ENCODE data around the gene ZWINT.
A peak's percentile ranks its signal among the peaks of the same experiment; 100 is the strongest.

ZWINT gene

GRCh38 chr10:56360967-56361612 lies at the start of gene ZWINT:
Gene ZWINT, minus strand, starts transcription at chr10:56361259. Its CDS starts 23 bp downstream, at chr10:56361236.
- peak; percentile 93 for DNase-seq (ENCODE audit: low spot score)

- no peak for DNase-seq (ENCODE audit: low spot score)
Measured at GRCh38 chr10:56383806-56384205, 22.7 kb upstream of the ZWINT start.

- DNase-seq (ENCODE audit: low spot score): no peak
Measured at GRCh38 chr10:56370217-56371113, 9.4 kb upstream of the ZWINT start.

DNA sequence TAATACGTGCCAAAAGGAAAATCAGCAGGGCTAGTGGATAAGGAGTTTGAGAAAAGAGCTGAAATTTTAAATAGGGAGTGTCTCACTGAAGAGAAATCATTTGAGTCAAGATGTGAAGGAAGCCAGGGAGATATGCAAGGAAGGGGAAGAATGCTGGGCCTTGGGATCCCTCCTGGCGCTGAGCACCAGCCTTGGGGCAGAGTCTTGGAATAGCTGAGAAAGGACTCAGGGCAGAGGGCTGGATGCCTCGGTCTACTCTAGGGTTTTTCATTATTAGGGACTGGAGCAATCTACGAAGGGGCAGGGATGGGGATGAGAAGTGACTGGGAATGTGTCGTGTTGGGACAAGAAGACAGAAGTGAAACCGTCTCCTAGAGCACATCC lies 484 bp downstream of the ZWINT start:
- no peak for DNase-seq (ENCODE audit: low spot score)

DNA sequence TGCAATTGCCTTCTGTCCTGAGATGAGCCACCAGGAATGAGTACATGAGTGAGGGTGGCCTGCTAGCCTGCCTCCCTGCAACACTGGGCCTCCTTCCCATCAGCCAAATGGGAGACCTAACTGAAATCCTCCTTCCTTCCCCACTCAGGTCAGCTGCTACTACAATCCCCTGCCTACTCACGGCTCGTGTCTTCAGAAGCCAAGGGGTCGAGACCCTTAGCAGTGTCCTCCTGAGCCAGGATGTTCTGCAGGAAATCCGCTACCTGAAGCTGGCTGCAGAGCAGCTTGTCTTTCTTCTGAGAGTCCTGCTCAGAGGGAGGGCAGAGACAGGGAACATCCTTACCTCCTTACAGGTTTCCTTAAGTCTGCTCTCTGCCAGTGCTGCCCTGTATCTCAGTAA lies 1.2 kb downstream of the ZWINT start:
- DNase-seq (ENCODE audit: low spot score): no peak

- DNase-seq (ENCODE audit: low spot score): no peak
Measured at GRCh38 chr10:56357018-56357417, 4.0 kb downstream of the ZWINT start.

- no peak for DNase-seq (ENCODE audit: low spot score)
Measured at GRCh38 chr10:56351909-56352630, 9.0 kb downstream of the ZWINT start.

- no peak for DNase-seq (ENCODE audit: low spot score)
Measured at GRCh38 chr10:56349611-56350010, 11.4 kb downstream of the ZWINT start.

GRCh38 chr10:56348101-56348500 lies 13.0 kb downstream of the ZWINT start:
- DNase-seq (ENCODE audit: low spot score): no peak

DNA sequence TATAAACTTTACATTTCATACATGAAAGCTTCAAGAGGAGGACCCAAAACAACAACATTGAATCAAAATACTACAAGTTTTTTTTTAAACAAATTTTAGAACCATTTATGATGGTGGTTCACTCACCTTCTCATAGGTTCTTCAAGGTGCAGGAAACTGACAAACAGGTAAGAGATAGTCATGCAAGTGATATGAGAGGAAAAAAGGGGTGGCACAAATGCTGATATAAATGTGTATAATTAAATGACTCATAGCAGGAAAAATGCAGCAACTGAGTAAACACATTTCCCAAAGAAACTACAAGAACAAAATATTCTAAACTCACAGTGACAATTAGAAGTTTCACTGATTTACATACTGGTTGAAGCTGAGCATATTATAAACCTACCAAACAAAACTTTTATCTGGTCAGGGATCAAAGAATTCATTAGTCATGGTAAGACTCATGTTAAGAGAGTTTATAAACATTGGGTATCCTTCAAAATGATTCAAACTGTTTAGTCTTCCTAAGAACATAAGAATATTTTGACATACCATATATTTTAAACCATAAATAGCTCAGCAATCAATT lies 14.1 kb downstream of the ZWINT start:
- DNase-seq (ENCODE audit: low spot score): no peak

DNA sequence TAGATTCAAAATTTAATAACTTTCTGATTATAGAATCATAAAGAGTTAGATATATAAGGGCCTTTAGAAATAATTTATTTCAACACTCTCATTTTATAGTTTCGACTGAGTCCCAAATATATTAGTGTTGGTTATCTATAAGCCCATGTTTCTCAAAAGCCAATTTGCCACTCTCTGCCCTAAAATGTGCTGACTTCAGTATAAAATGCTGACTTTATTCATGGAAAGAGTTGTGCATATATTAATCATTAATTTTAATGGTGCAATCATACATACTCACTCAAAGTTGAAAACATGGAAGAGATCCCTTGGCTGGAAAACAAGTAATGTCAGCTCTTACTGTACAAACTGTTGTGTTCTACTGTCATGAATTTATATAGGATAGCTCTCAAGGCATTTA lies 19.4 kb downstream of the ZWINT start:
- no peak for DNase-seq (ENCODE audit: low spot score)

DNA sequence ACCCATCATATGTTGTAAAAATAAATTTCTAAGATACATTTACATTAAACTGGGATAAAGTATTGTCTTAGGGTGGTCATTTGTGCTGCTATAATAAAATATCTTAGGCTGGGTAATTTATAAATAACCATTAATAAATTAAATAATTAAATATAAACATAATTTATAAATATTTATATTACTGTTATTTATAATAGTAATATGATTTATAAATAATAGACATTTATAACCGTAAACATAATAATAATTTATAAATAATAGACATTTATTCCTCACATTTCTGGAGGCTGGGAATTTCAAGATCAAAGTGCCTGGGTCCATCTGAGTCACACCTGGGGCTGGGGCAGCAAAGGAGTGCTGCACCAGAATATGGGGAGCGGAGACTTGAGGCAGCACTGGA lies 31.1 kb downstream of the ZWINT start:
- DNase-seq (ENCODE audit: low spot score): no peak

- no peak for DNase-seq (ENCODE audit: low spot score)
Measured at GRCh38 chr10:56327118-56327517, 33.9 kb downstream of the ZWINT start.

GRCh38 chr10:56319386-56319785 lies 41.7 kb downstream of the ZWINT start:
- DNase-seq (ENCODE audit: low spot score): no peak

- DNase-seq (ENCODE audit: low spot score): no peak
Measured at GRCh38 chr10:56318816-56319215, 42.2 kb downstream of the ZWINT start.

- DNase-seq (ENCODE audit: low spot score): no peak
Measured at GRCh38 chr10:56317603-56318002, 43.5 kb downstream of the ZWINT start.

- DNase-seq (ENCODE audit: low spot score): no peak
Measured at GRCh38 chr10:56316603-56317002, 44.5 kb downstream of the ZWINT start.

Measured in CD4-positive, alpha-beta T cell treated with Interleukin-15 for 4 hours (primary cell).